IMR-90 (cell line): ENCODE results near the gene RALGAPB. TPM values are rescaled to one million over a fixed set of nuclear protein-coding genes. Genes with fewer than 3 reads are reported as not detected.

Experiments used
- ATAC-seq: fragments of 200-7000 bp; cut with Tn5 transposase; 2 replicates; pipeline ENCODE4 v1.9.1; 2020; ENCODE audit warnings: low read depth, mild to moderate bottlenecking, moderate library complexity
- BruUV-seq: library from RNA; stranded (reverse); fragments of 400-500 nt; replicated peaks from 2 replicates; lab custom pipeline; 2021; lab: Mats Ljungman, UMichigan
- CTCF ChIA-PET: fragments of 300-600 bp; formaldehyde crosslinking; extraction: SDS; loops from one replicate; lab custom pipeline; 2021; ENCODE audit warnings: antibody characterized with exemption; lab: Yijun Ruan, JAX
- POLR2A ChIA-PET: fragments of 300-600 bp; sonication (Branson Sonifier 250); formaldehyde crosslinking; loops from one replicate; lab custom pipeline; 2022; ENCODE audit warnings: antibody characterized with exemption; ENCODE audit not compliant: unreplicated experiment; lab: Charles Lee
- DNase-seq: peaks from one replicate; pipeline ENCODE4 v3.0.0; 2013
- H2AFZ ChIP-seq: replicated peaks from 2 replicates; pipeline ENCODE3; 2013; ENCODE audit warnings: low read length, mild to moderate bottlenecking; ENCODE audit not compliant: poor library complexity
- H2AK5ac ChIP-seq: 2 replicates; pipeline ENCODE4 v1.6.1; 2013; ENCODE audit warnings: low read depth, low read length, inconsistent platforms
- H2AK9ac ChIP-seq: replicated peaks from 2 replicates; pipeline ENCODE3; 2013; ENCODE audit warnings: mild to moderate bottlenecking, low read depth, low read length, moderate library complexity; ENCODE audit not compliant: poor library complexity
- H2BK120ac ChIP-seq: 2 replicates; pipeline ENCODE4 v1.6.1; 2013; ENCODE audit warnings: low read depth, low read length, inconsistent platforms
- H2BK15ac ChIP-seq: 3 replicates; pipeline ENCODE4 v1.6.1; 2013; ENCODE audit warnings: low read depth, low read length, inconsistent platforms
- H2BK20ac ChIP-seq: 2 replicates; pipeline ENCODE4 v1.6.1; 2013; ENCODE audit warnings: low read depth, mild to moderate bottlenecking, inconsistent platforms, low read length, moderate library complexity
- H2BK5ac ChIP-seq: 2 replicates; pipeline ENCODE4 v1.6.1; 2013; ENCODE audit warnings: mild to moderate bottlenecking, low read depth, low read length, inconsistent platforms; ENCODE audit not compliant: poor library complexity, severe bottlenecking
- H3K14ac ChIP-seq: replicated peaks from 2 replicates; pipeline ENCODE4 v1.6.1; 2013; ENCODE audit warnings: low read depth, low read length, inconsistent platforms
- H3K18ac ChIP-seq: 2 replicates; pipeline ENCODE4 v1.6.1; 2013; ENCODE audit warnings: low read depth, low read length, control low read depth
- H3K23ac ChIP-seq: 2 replicates; pipeline ENCODE4 v1.6.1; 2013; ENCODE audit warnings: low read depth, low read length, inconsistent platforms
- H3K27ac ChIP-seq: 2 replicates; pipeline ENCODE4 v1.5.1; 2013; ENCODE audit warnings: mild to moderate bottlenecking, control low read depth, low read length; ENCODE audit not compliant: insufficient read depth
- H3K27me3 ChIP-seq: 2 replicates; pipeline ENCODE4 v1.6.1; 2013; ENCODE audit warnings: low read length; ENCODE audit not compliant: control insufficient read depth, insufficient read depth
- H3K36me3 ChIP-seq: 2 replicates; pipeline ENCODE4 v1.6.1; 2013; ENCODE audit warnings: low read length, mixed read lengths; ENCODE audit not compliant: control insufficient read depth, insufficient read depth
- H3K4ac ChIP-seq: 2 replicates; pipeline ENCODE4 v1.6.1; 2013; ENCODE audit warnings: low read depth, low read length, inconsistent platforms
- H3K4me1 ChIP-seq: 2 replicates; pipeline ENCODE4 v1.6.1; 2013; ENCODE audit warnings: low read length, mixed read lengths; ENCODE audit not compliant: control insufficient read depth, insufficient read depth
- H3K4me2 ChIP-seq: 2 replicates; pipeline ENCODE4 v1.6.1; 2013; ENCODE audit warnings: low read depth, mild to moderate bottlenecking, control low read depth, low read length, moderate library complexity
- H3K4me3 ChIP-seq: 2 replicates; pipeline ENCODE4 v1.5.1; 2013; ENCODE audit warnings: low read depth, mild to moderate bottlenecking, control low read depth, low read length, moderate library complexity; ENCODE audit not compliant: insufficient read depth
- H3K56ac ChIP-seq: 2 replicates; pipeline ENCODE4 v1.6.1; 2013; ENCODE audit warnings: low read length, inconsistent platforms; ENCODE audit not compliant: insufficient read depth; ENCODE audit errors: extremely low read depth
- H3K79me1 ChIP-seq, 2 experiments: 2 replicates each; pipeline ENCODE4 v1.6.1; 2013; ENCODE audit warnings: low read length in 2 of 2, inconsistent platforms in 1 of 2, low read depth in 1 of 2
- H3K9ac ChIP-seq: 2 replicates; pipeline ENCODE4 v1.6.1; 2013; ENCODE audit warnings: low read depth, low read length, control low read depth
- H3K9me1 ChIP-seq: 2 replicates; pipeline ENCODE4 v1.6.1; 2013; ENCODE audit warnings: low read length, inconsistent platforms; ENCODE audit not compliant: insufficient read depth
- H3K9me3 ChIP-seq: 2 replicates; pipeline ENCODE4 v1.6.1; 2013; ENCODE audit warnings: low read length; ENCODE audit not compliant: control insufficient read depth, insufficient read depth
- H4K20me1 ChIP-seq: 2 replicates; pipeline ENCODE4 v1.6.1; 2013; ENCODE audit warnings: low read length, inconsistent platforms; ENCODE audit not compliant: insufficient read depth
- H4K5ac ChIP-seq: 2 replicates; pipeline ENCODE4 v1.6.1; 2013; ENCODE audit warnings: mild to moderate bottlenecking, low read depth, low read length, control low read depth
- H4K8ac ChIP-seq, 2 experiments: 2 replicates each; pipeline ENCODE4 v1.6.1; 2013; ENCODE audit warnings: low read depth in 2 of 2, low read length in 2 of 2, control low read depth in 1 of 2, inconsistent platforms in 1 of 2
- H4K91ac ChIP-seq: 2 replicates; pipeline ENCODE4 v1.6.1; 2013; ENCODE audit warnings: low read depth, low read length, inconsistent platforms; ENCODE audit not compliant: insufficient read depth
- WGBS, 2 experiments: methylation state at CpG; one replicate each; pipeline versions ENCODE4 v1.1.5 to v1.1.7; 2013; ENCODE audit warnings: missing lambda C conversion rate in 2 of 2; ENCODE audit not compliant: insufficient read length in 1 of 2; ENCODE audit errors: extremely low coverage in 2 of 2; 5-methylcytosine and 5-hydroxymethylcytosine counted together
- dilution Hi-C: fragments of 300-500 bp; cut with HindIII; formaldehyde crosslinking; loops from one replicate; pipeline ENCODE4 v1.14.3; 2018; ENCODE audit warnings: low sequenced_read_pairs; ENCODE audit not compliant: unreplicated experiment
- in situ Hi-C: fragments of 300-500 bp; cut with MboI; formaldehyde crosslinking; loops from 3 replicates; pipeline ENCODE4 v1.14.3; 2019; ENCODE audit warnings: low sequenced_read_pairs, inconsistent platforms, mixed read lengths
- intact Hi-C: fragments of 100-400 bp; cut with micrococcal nuclease; formaldehyde crosslinking; loops from 2 replicates; pipeline ENCODE4 v1.10.0; 2022
- polyA plus RNA-seq, 3 experiments: library from polyadenylated mRNA; depleted of rRNA; stranded (reverse); fragments of >200 nt; gene quantifications; 2 replicates each; pipeline ENCODE4 v1.2.3, GENCODE V29; 2012; ENCODE audit warnings: low replicate concordance in 1 of 3
- total RNA-seq: library from RNA; depleted of rRNA; stranded (reverse); fragments of >200 nt; gene quantifications from 2 replicates; pipeline ENCODE4 v1.2.3, GENCODE V29; 2012
- TF ChIP-seq, protein P1 (sequence below): fragments of 150-350 bp; IDR thresholded peaks from 2 replicates; pipeline ENCODE4 v1.6.1; 2017; ENCODE audit warnings: mild to moderate bottlenecking, antibody characterized with exemption, low read length, low read depth

RALGAPB gene
- total and polyA plus RNA-seq, 2 of the 4 experiments (the other 2 are of a cell fraction) = 12.7 to 30.3 TPM

- dilution Hi-C loops = no loop called here
- CTCF ChIA-PET = no interaction called here
- Histone ChIP-seq H2AFZ (no peak overlapping the region), H2BK20ac (no peak overlapping the region), H3K4me1 (0 out of 2 replicates have a peak, but pooled peaks cover 2% of the 10 kb centered on the region), H4K20me1 (peaks cover 4% of the 10 kb centered on the region; the same call in 1 of the 2 replicates), H3K9ac (no peak overlapping the region), H3K56ac (no peak overlapping the region), H2BK5ac (no peak overlapping the region), H3K9me3 (no peaks in the 10 kb centered on the region), H3K4ac (no peak overlapping the region), H2AK9ac (no peak overlapping the region), H3K27me3 (no peaks in the 10 kb centered on the region), H3K23ac (no peak overlapping the region), H3K27ac (no peak overlapping the region), H3K36me3 (peaks cover 26% of the 10 kb centered on the region), H2AK5ac (no peak overlapping the region), H2BK15ac (no peak overlapping the region), H3K9me1 (peaks cover 6% of the 10 kb centered on the region; the same call in 1 of the 2 replicates), H2BK120ac (no peak overlapping the region), H3K4me3 (no peak overlapping the region), H4K8ac (no peak overlapping the region), H4K91ac (no peak overlapping the region), H3K14ac (no peak overlapping the region), H3K18ac (no peak overlapping the region), H3K4me2 (no peak overlapping the region), H4K5ac (no peak overlapping the region), H3K79me1 (peaks cover 14 to 38% of the 10 kb centered on the region in 2 experiments; a peak in 3 of 4 replicates)
- in situ Hi-C loops = no loop called here
- intact Hi-C loops = no loop called here
- ATAC-seq (no peak), DNase-seq (no peak)
- BruUV-seq = no TSS peak
- POLR2A ChIA-PET = no interaction called here
- no CpG with 5 or more reads among the region's 1 CpG for WGBS, 2 experiments
- TF ChIP-seq, protein P1, sequence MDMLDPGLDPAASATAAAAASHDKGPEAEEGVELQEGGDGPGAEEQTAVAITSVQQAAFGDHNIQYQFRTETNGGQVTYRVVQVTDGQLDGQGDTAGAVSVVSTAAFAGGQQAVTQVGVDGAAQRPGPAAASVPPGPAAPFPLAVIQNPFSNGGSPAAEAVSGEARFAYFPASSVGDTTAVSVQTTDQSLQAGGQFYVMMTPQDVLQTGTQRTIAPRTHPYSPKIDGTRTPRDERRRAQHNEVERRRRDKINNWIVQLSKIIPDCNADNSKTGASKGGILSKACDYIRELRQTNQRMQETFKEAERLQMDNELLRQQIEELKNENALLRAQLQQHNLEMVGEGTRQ = no peak
These were observed 26.7 kb downstream of the RALGAPB start for GRCh38 chr20:38499366-38499765.
